Lower lobe of right lung (tissue), 2 donors: ENCODE measurements around the gene DOCK8. TPM values are rescaled to one million over a fixed set of nuclear protein-coding genes. Genes with fewer than 3 reads are reported as not detected.

ENCODE experiments used
- ATAC-seq, 2 donors: fragments of 200-7000 bp; cut with Tn5 transposase; one replicate each; pipeline ENCODE4 v1.9.1; 2020 to 2022; ENCODE audit warnings: mild to moderate bottlenecking in 2 of 2, moderate library complexity in 2 of 2
- DNase-seq: peaks from one replicate; pipeline ENCODE4 v3.0.0-alpha.2; 2020
- H3K27ac ChIP-seq: fragments of 200-600 bp; one replicate; pipeline ENCODE4 v1.8.0; 2022
- H3K27me3 ChIP-seq: fragments of 200-600 bp; one replicate; pipeline ENCODE4 v1.8.0; 2022; ENCODE audit warnings: low read depth
- H3K36me3 ChIP-seq: fragments of 200-600 bp; one replicate; pipeline ENCODE4 v1.8.0; 2022; ENCODE audit warnings: mild to moderate bottlenecking
- H3K4me1 ChIP-seq: fragments of 200-600 bp; one replicate; pipeline ENCODE4 v1.8.0; 2022
- H3K4me3 ChIP-seq: fragments of 200-600 bp; one replicate; pipeline ENCODE4 v1.8.0; 2022; ENCODE audit warnings: mild to moderate bottlenecking
- H3K9me3 ChIP-seq: fragments of 200-600 bp; one replicate; pipeline ENCODE4 v1.8.0; 2022
- CTCF ChIP-seq: fragments of 200-600 bp; IDR thresholded peaks from one replicate; pipeline ENCODE4 v1.8.0; 2022; ENCODE audit warnings: antibody characterized with exemption, mild to moderate bottlenecking
- intact Hi-C: fragments of 100-400 bp; cut with DNase I; formaldehyde crosslinking; loops from one replicate; pipeline ENCODE4 v1.11.0; 2022
- total RNA-seq: library from RNA; stranded (reverse); fragmentation: NEBNext Ultra II Directional; extraction: Animal tissue kit (Norgen Biotek cat#: 25700); gene quantifications from one replicate; pipeline ENCODE4 v1.2.1, GENCODE V29; 2021
- donor health status: DM: no; HTN: yes; CAD: no; lungs with severe emphysema.

DOCK8 gene
- total RNA-seq, 1 donor from 2014 or later = 112 TPM

- intact Hi-C loops = no loop called here
- no peak for TF ChIP-seq CTCF
- no peaks in the 10 kb centered on the region for H3K9me3 ChIP-seq
- no peaks in the 10 kb centered on the region for H3K4me1 ChIP-seq
- DNase-seq (no peak), ATAC-seq (no peak)
- no peaks in the 10 kb centered on the region for H3K27me3 ChIP-seq
- H3K4me3 ChIP-seq = no peak overlapping the region
- no peak overlapping the region for H3K27ac ChIP-seq
- H3K36me3 ChIP-seq = peaks cover 68% of the 10 kb centered on the region
Measured at GRCh38 chr9:450057-450456, 235.4 kb downstream of the DOCK8 start.

DNA sequence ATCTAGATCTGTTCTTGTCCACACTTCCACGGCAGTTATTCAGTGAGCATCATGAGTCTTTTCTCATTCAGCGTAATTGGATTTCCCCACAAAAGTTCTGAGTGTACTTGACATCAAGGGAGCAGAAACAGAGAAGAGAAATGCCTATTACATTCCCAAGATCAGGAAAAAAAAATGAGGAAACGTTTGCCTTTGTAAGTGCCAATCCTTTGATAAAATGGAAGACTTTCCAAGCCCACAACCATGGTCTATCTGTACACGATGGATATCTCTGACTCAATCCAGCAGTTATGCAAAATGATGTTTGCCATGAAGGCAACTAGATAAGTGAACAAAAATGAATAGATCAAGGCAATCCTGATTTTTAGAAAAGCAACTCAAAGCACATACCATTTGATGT, 235.9 kb downstream of the DOCK8 start:
- intact Hi-C loops = no loop called here
- H3K27me3 ChIP-seq = no peaks in the 10 kb centered on the region
- no peak overlapping the region for H3K27ac ChIP-seq
- TF ChIP-seq CTCF = no peak
- peaks cover 70% of the 10 kb centered on the region for H3K36me3 ChIP-seq
- DNase-seq (no peak), ATAC-seq (no peak)
- H3K9me3 ChIP-seq = no peaks in the 10 kb centered on the region
- H3K4me1 ChIP-seq = no peaks in the 10 kb centered on the region
- no peak overlapping the region for H3K4me3 ChIP-seq

DNA sequence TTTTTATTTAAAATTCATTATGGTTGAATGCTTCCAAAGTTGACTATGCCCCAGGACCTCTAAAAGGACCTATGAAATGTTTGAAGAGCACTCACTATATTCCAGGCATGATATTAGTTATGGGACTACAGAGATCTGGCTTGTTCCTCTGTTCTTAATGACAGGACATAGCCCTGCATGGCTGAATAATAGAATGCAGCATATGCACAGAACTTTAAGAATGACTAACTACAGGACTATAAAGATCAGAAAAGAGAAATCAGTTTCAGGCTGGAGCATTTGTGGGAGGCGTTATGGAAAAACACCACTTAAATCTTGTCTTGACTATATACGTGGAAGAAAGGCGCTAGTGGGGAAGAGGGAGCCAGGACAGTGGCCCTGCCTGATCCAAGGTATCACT, 239.2 kb downstream of the DOCK8 start:
- Histone ChIP-seq H3K27ac (no peak overlapping the region), H3K4me3 (no peak overlapping the region), H3K4me1 (no peaks in the 10 kb centered on the region), H3K27me3 (no peaks in the 10 kb centered on the region), H3K9me3 (no peaks in the 10 kb centered on the region), H3K36me3 (peaks cover 73% of the 10 kb centered on the region)
- ATAC-seq = no peak
- TF ChIP-seq CTCF = no peak
- DNase-seq = no peak
- intact Hi-C loops = no loop called here

GRCh38 chr9:456365-456764, 241.7 kb downstream of the DOCK8 start:
- TF ChIP-seq CTCF = no peak
- Histone ChIP-seq H3K27ac (no peak overlapping the region), H3K36me3 (peaks cover 55% of the 10 kb centered on the region), H3K4me3 (no peak overlapping the region), H3K27me3 (no peaks in the 10 kb centered on the region), H3K9me3 (no peaks in the 10 kb centered on the region), H3K4me1 (no peaks in the 10 kb centered on the region)
- intact Hi-C loops = no loop called here
- ATAC-seq (no peak), DNase-seq (no peak)

GRCh38 chr9:458590-458989, 243.9 kb downstream of the DOCK8 start:
- no peaks in the 10 kb centered on the region for H3K9me3 ChIP-seq
- H3K27me3 ChIP-seq = no peaks in the 10 kb centered on the region
- ATAC-seq = no peak
- H3K4me3 ChIP-seq = no peak overlapping the region
- H3K36me3 ChIP-seq = peaks cover 43% of the 10 kb centered on the region
- no peaks in the 10 kb centered on the region for H3K4me1 ChIP-seq
- DNase-seq = no peak
- TF ChIP-seq CTCF = no peak
- intact Hi-C loops = no loop called here
- H3K27ac ChIP-seq = no peak overlapping the region
